RWPE2 (cell line): ENCODE measurements around the gene CALHM5.

Source experiments
- ATAC-seq: fragments of 200-7000 bp; cut with Tn5 transposase; 3 replicates; pipeline ENCODE4 v1.9.1; 2021; ENCODE audit warnings: low read depth
- DNase-seq: peaks from one replicate; pipeline ENCODE4 v3.0.0-alpha.2; 2020; ENCODE audit warnings: low spot score
- H3K27ac ChIP-seq: fragments of 450-650 bp; 2 replicates; pipeline ENCODE4 v1.5.1; 2017; ENCODE audit warnings: mild to moderate bottlenecking; ENCODE audit not compliant: poor library complexity, severe bottlenecking
- H3K27me3 ChIP-seq: fragments of 250-450 bp; sonication (Bioruptor Pico); 2 replicates; pipeline ENCODE4 v1.5.1; 2021; ENCODE audit warnings: mild to moderate bottlenecking, moderate library complexity; ENCODE audit not compliant: insufficient read depth, poor library complexity, severe bottlenecking
- H3K36me3 ChIP-seq: fragments of 250-450 bp; sonication (Bioruptor Pico); 2 replicates; pipeline ENCODE4 v1.5.1; 2020; ENCODE audit warnings: low read depth, mild to moderate bottlenecking, moderate library complexity
- H3K4me1 ChIP-seq: fragments of 250-450 bp; sonication (Bioruptor Pico); 2 replicates; pipeline ENCODE4 v1.5.1; 2021; ENCODE audit warnings: mild to moderate bottlenecking, moderate library complexity; ENCODE audit not compliant: insufficient read depth, poor library complexity, severe bottlenecking
- H3K4me3 ChIP-seq: fragments of 250-450 bp; sonication (Bioruptor Pico); 2 replicates; pipeline ENCODE4 v1.5.1; 2021; ENCODE audit warnings: mild to moderate bottlenecking, moderate library complexity; ENCODE audit not compliant: severe bottlenecking
- H3K9me3 ChIP-seq: fragments of 250-450 bp; sonication (Bioruptor Pico); 2 replicates; pipeline ENCODE4 v1.5.1; 2021; ENCODE audit warnings: mild to moderate bottlenecking, moderate library complexity; ENCODE audit not compliant: severe bottlenecking
- CTCF ChIP-seq: fragments of 450-650 bp; IDR thresholded peaks from one replicate; pipeline ENCODE4 v1.5.1; 2017; ENCODE audit warnings: mild to moderate bottlenecking, moderate library complexity; ENCODE audit not compliant: poor library complexity, severe bottlenecking

CALHM5 gene

GRCh38 chr6:116507324-116507723 is 4.1 kb upstream of the CALHM5 start:
- peak; percentile 77 for ATAC-seq
- no peak for TF ChIP-seq CTCF
- no peak overlapping the region for H3K27ac ChIP-seq

GRCh38 chr6:116508527-116508926 is 2.9 kb upstream of the CALHM5 start:
- no peak for TF ChIP-seq CTCF
- ATAC-seq (no peak), DNase-seq (no peak)
- Histone ChIP-seq H3K27me3 (no peaks in the 10 kb centered on the region), H3K4me1 (no peaks in the 10 kb centered on the region), H3K4me3 (no peak overlapping the region), H3K9me3 (no peaks in the 10 kb centered on the region), H3K36me3 (no peaks in the 10 kb centered on the region), H3K27ac (no peak overlapping the region)

More at GRCh38 chr6:116507324-116507723, 4.1 kb upstream of the CALHM5 start:
- Histone ChIP-seq H3K27me3 (no peaks in the 10 kb centered on the region), H3K4me1 (no peaks in the 10 kb centered on the region), H3K9me3 (no peaks in the 10 kb centered on the region), H3K4me3 (no peak overlapping the region), H3K36me3 (no peaks in the 10 kb centered on the region)
- DNase-seq, result no peak

GRCh38 chr6:116512111-116512559 is 696 bp downstream of the CALHM5 start:
- no peak for TF ChIP-seq CTCF
- H3K27ac ChIP-seq, result no peak overlapping the region

GRCh38 chr6:116512734-116513133 is 1.3 kb downstream of the CALHM5 start:
- Histone ChIP-seq H3K27ac (no peak overlapping the region), H3K27me3 (no peaks in the 10 kb centered on the region), H3K36me3 (no peaks in the 10 kb centered on the region), H3K4me1 (no peaks in the 10 kb centered on the region), H3K9me3 (no peaks in the 10 kb centered on the region), H3K4me3 (no peak overlapping the region)
- DNase-seq (no peak), ATAC-seq (no peak)
- TF ChIP-seq CTCF, result no peak

More at GRCh38 chr6:116512111-116512559, 696 bp downstream of the CALHM5 start:
- ATAC-seq (no peak), DNase-seq (no peak)
- H3K9me3 ChIP-seq, result no peaks in the 10 kb centered on the region
- no peak overlapping the region for H3K4me3 ChIP-seq
- no peaks in the 10 kb centered on the region for H3K27me3 ChIP-seq
- H3K36me3 ChIP-seq, result no peaks in the 10 kb centered on the region
- H3K4me1 ChIP-seq, result no peaks in the 10 kb centered on the region

- TF ChIP-seq CTCF, result no peak
- Histone ChIP-seq H3K36me3 (no peaks in the 10 kb centered on the region), H3K4me3 (no peak overlapping the region)
Measured at GRCh38 chr6:116513224-116513875, 1.9 kb downstream of the CALHM5 start.

More at GRCh38 chr6:116513224-116513875, 1.9 kb downstream of the CALHM5 start:
- ATAC-seq (peak; percentile 48), DNase-seq (no peak)
- Histone ChIP-seq H3K4me1 (no peaks in the 10 kb centered on the region), H3K27me3 (no peaks in the 10 kb centered on the region), H3K9me3 (no peaks in the 10 kb centered on the region), H3K27ac (no peak overlapping the region)
